ENCODE measurements around the gene DCST2. TPM values are rescaled to one million over a fixed set of nuclear protein-coding genes. Genes with fewer than 3 reads are reported as not detected.

DCST2 gene
- total RNA-seq, 1 experiment from 2014 or later = not detected

- peaks cover 80% of the 10 kb centered on the region for H3K36me3 ChIP-seq
- no peaks in the 10 kb centered on the region for H3K27me3 ChIP-seq
- H3K9me3 ChIP-seq = no peaks in the 10 kb centered on the region
- DNase-seq = no peak
- H3K4me3 ChIP-seq = no peak overlapping the region
Measured at GRCh38 chr1:155010211-155010918, 23.2 kb downstream of the DCST2 start.

- H3K9me3 ChIP-seq = no peaks in the 10 kb centered on the region
- no peak for DNase-seq
- H3K36me3 ChIP-seq = peaks cover 76% of the 10 kb centered on the region
- no peaks in the 10 kb centered on the region for H3K27me3 ChIP-seq
- no peak overlapping the region for H3K4me3 ChIP-seq
Measured at GRCh38 chr1:155009742-155010141, 23.8 kb downstream of the DCST2 start.

GRCh38 chr1:155009221-155009711 lies 24.3 kb downstream of the DCST2 start:
- Histone ChIP-seq H3K27me3 (no peaks in the 10 kb centered on the region), H3K9me3 (no peaks in the 10 kb centered on the region), H3K36me3 (peaks cover 76% of the 10 kb centered on the region), H3K4me3 (no peak overlapping the region)
- no peak for DNase-seq

GRCh38 chr1:155008015-155008941 lies 25.3 kb downstream of the DCST2 start:
- Histone ChIP-seq H3K4me3 (no peak overlapping the region), H3K36me3 (peaks cover 76% of the 10 kb centered on the region), H3K27me3 (no peaks in the 10 kb centered on the region), H3K9me3 (no peaks in the 10 kb centered on the region)
- DNase-seq = no peak

GRCh38 chr1:155007251-155007828 lies 26.2 kb downstream of the DCST2 start:
- DNase-seq = peak; percentile 70
- no peaks in the 10 kb centered on the region; the same call in 1 of the 2 replicates for H3K9me3 ChIP-seq
- peaks cover 75% of the 10 kb centered on the region for H3K36me3 ChIP-seq
- H3K4me3 ChIP-seq = no peak overlapping the region
- no peaks in the 10 kb centered on the region for H3K27me3 ChIP-seq

- H3K4me3 ChIP-seq = no peak overlapping the region
- no peaks in the 10 kb centered on the region for H3K27me3 ChIP-seq
- DNase-seq = no peak
- H3K36me3 ChIP-seq = peaks cover 70% of the 10 kb centered on the region
- no peaks in the 10 kb centered on the region; the same call in 1 of the 2 replicates for H3K9me3 ChIP-seq
Measured at GRCh38 chr1:155006601-155007101, 26.9 kb downstream of the DCST2 start.

- H3K36me3 ChIP-seq = peaks cover 62% of the 10 kb centered on the region
- DNase-seq = peak; percentile 99
- H3K4me3 ChIP-seq = peak overlapping the region; percentile 97
- H3K27me3 ChIP-seq = no peaks in the 10 kb centered on the region
- no peaks in the 10 kb centered on the region; the same call in 1 of the 2 replicates for H3K9me3 ChIP-seq
Measured at GRCh38 chr1:155005076-155006011, 28.2 kb downstream of the DCST2 start.

- no peak for DNase-seq
- H3K4me3 ChIP-seq = peak overlapping the region; percentile 97
- H3K9me3 ChIP-seq = no peaks in the 10 kb centered on the region; the same call in 1 of the 2 replicates
- peaks cover 55% of the 10 kb centered on the region for H3K36me3 ChIP-seq
- H3K27me3 ChIP-seq = no peaks in the 10 kb centered on the region
Measured at GRCh38 chr1:155004352-155005075, 29.1 kb downstream of the DCST2 start.

GRCh38 chr1:155003766-155004351 lies 29.7 kb downstream of the DCST2 start:
- peak; percentile 98 for DNase-seq
- Histone ChIP-seq H3K36me3 (peaks cover 51% of the 10 kb centered on the region), H3K27me3 (no peaks in the 10 kb centered on the region), H3K9me3 (no peaks in the 10 kb centered on the region; the same call in 1 of the 2 replicates), H3K4me3 (peak overlapping the region; percentile 97)

GRCh38 chr1:155003227-155003765 lies 30.3 kb downstream of the DCST2 start:
- Histone ChIP-seq H3K9me3 (no peaks in the 10 kb centered on the region; the same call in 1 of the 2 replicates), H3K36me3 (peaks cover 45% of the 10 kb centered on the region), H3K27me3 (no peaks in the 10 kb centered on the region), H3K4me3 (peak overlapping the region; percentile 97)
- DNase-seq = peak; percentile 58

GRCh38 chr1:155002464-155003226 lies 30.9 kb downstream of the DCST2 start, which contains the start of gene ZBTB7B:
Gene ZBTB7B, plus strand, starts transcription at chr1:155002802. Its CDS starts 11,859 bp downstream, at chr1:155014661.
- no peaks in the 10 kb centered on the region for H3K27me3 ChIP-seq
- DNase-seq = peak; percentile 71
- no peaks in the 10 kb centered on the region; the same call in 1 of the 2 replicates for H3K9me3 ChIP-seq
- peak within 1 kb of the TSS; percentile 97 for H3K4me3 ChIP-seq
- peaks cover 39% of the 10 kb centered on the region for H3K36me3 ChIP-seq

- no peaks in the 10 kb centered on the region; the same call in 1 of the 2 replicates for H3K9me3 ChIP-seq
- H3K4me3 ChIP-seq = peak overlapping the region; percentile 77
- peak; percentile 100 for DNase-seq
- H3K27me3 ChIP-seq = no peaks in the 10 kb centered on the region
- peaks cover 31% of the 10 kb centered on the region for H3K36me3 ChIP-seq
Measured at GRCh38 chr1:155001675-155002463, 31.7 kb downstream of the DCST2 start.

GRCh38 chr1:155001425-155001674 lies 32.2 kb downstream of the DCST2 start:
- Histone ChIP-seq H3K27me3 (no peaks in the 10 kb centered on the region), H3K36me3 (peaks cover 26% of the 10 kb centered on the region), H3K9me3 (no peaks in the 10 kb centered on the region; the same call in 1 of the 2 replicates), H3K4me3 (peak overlapping the region; percentile 77)
- no peak for DNase-seq
